K562 (cell line): ENCODE data around the gene SCARF1. TPM values are rescaled to one million over a fixed set of nuclear protein-coding genes. Genes with fewer than 3 reads are reported as not detected.

Experiments used
- CREB1 ChIP-seq, 2 experiments: sonication (generic) in 1 of 2; formaldehyde crosslinking in 1 of 2; IDR thresholded peaks; 2 replicates each; pipeline versions ENCODE4 v1.6.1 to v1.8.0; 2012 to 2022; ENCODE audit warnings: inconsistent platforms in 1 of 2, mild to moderate bottlenecking in 1 of 2, missing genetic modification reagents in 1 of 2, moderate library complexity in 1 of 2
- CTCFL ChIP-seq: IDR thresholded peaks from 2 replicates; pipeline ENCODE4 v1.6.1; 2011; ENCODE audit warnings: borderline replicate concordance, low read depth, mild to moderate bottlenecking, moderate library complexity, low read length; ENCODE audit not compliant: insufficient read depth, poor library complexity, severe bottlenecking
- GABPB1 ChIP-seq: sonication (generic); formaldehyde crosslinking; IDR thresholded peaks from 2 replicates; pipeline ENCODE4 v1.8.0; 2022; ENCODE audit warnings: mild to moderate bottlenecking, missing genetic modification reagents
- GABPB2 ChIP-seq: fragments of 250-450 bp; sonication (Bioruptor Pico); conservative IDR thresholded peaks from 2 replicates; pipeline ENCODE4 v1.5.1; 2021; ENCODE audit warnings: mild to moderate bottlenecking
- KDM1A ChIP-seq, 2 experiments: fragments of 450-650 bp; IDR thresholded peaks; 2 replicates each; pipeline ENCODE4 v1.6.1; 2016; ENCODE audit warnings: mild to moderate bottlenecking in 2 of 2
- KLF16 ChIP-seq: IDR thresholded peaks from 2 replicates; pipeline ENCODE4 v1.6.1; 2016; ENCODE audit warnings: antibody characterized with exemption
- NR2C1 ChIP-seq, 2 experiments: fragments of 450-650 bp; IDR thresholded peaks; 2 replicates each; pipeline ENCODE4 v1.6.1; 2017; ENCODE audit warnings: mild to moderate bottlenecking in 2 of 2, antibody characterized with exemption in 1 of 2, inconsistent platforms in 1 of 2, missing compliant biosample characterization in 1 of 2, missing genetic modification characterization in 1 of 2
- NR4A1 ChIP-seq, 2 experiments: fragments of 250-450 bp in 1 of 2; fragments of 450-650 bp in 1 of 2; sonication (Bioruptor Pico) in 1 of 2; IDR thresholded peaks; 2 replicates each; pipeline versions ENCODE4 v1.4.0 to v1.6.1; 2016 to 2020; ENCODE audit warnings: mild to moderate bottlenecking in 2 of 2, missing compliant biosample characterization in 1 of 2, missing genetic modification characterization in 1 of 2, moderate library complexity in 1 of 2
- RCOR1 ChIP-seq, 2 experiments: IDR thresholded peaks; 2 replicates each; pipeline ENCODE4 v1.6.1; 2012; ENCODE audit warnings: low read depth in 2 of 2, low read length in 2 of 2, borderline replicate concordance in 1 of 2, improper control_type of control experiment in 1 of 2
- TSC22D4 ChIP-seq: fragments of 450-650 bp; IDR thresholded peaks from 2 replicates; pipeline ENCODE4 v1.6.1; 2016; ENCODE audit warnings: missing genetic modification characterization, missing biosample characterization, control low read depth
- ZBTB17 ChIP-seq: fragments of 450-650 bp; formaldehyde crosslinking; IDR thresholded peaks from 2 replicates; pipeline ENCODE4 v1.4.0; 2020; ENCODE audit warnings: mild to moderate bottlenecking
- polyA plus RNA-seq, 8 experiments: library from polyadenylated mRNA; depleted of rRNA in 4 of 8; stranded (reverse) in 5 of 8; unstranded in 3 of 8; fragments of >200 nt; fragmentation: Nextera tagmentation in 2 of 8; fragmentation: Illumina TruSeq in 1 of 8; extraction: Ambion mirVana in 2 of 8; extraction: Trizol in 1 of 8; gene quantifications; 2 replicates each; pipeline versions ENCODE4 v1.2.1 to v1.2.3, GENCODE V29; 2011 to 2014; ENCODE audit warnings: inconsistent platforms in 1 of 8, missing spikeins in 1 of 8
- total RNA-seq, 7 experiments: library from RNA; depleted of rRNA in 6 of 7; stranded (reverse); fragments of >200 nt in 6 of 7; fragmentation: Illumina TruSeq in 2 of 7; extraction: Trizol in 2 of 7; gene quantifications; 2 replicates each; pipeline versions ENCODE4 v1.2.1 to v1.2.3, GENCODE V29; 2011 to 2021; ENCODE audit warnings: low replicate concordance in 1 of 7
- TF ChIP-seq, protein P1 (sequence below): conservative IDR thresholded peaks from 2 replicates; pipeline ENCODE4 v1.6.1; 2011; ENCODE audit warnings: low read depth, mild to moderate bottlenecking, low read length; ENCODE audit not compliant: control insufficient read depth
- TF ChIP-seq, protein P2 (sequence below): fragments of 450-650 bp; IDR thresholded peaks from 2 replicates; pipeline ENCODE4 v1.6.1; 2016
- TF ChIP-seq, protein P3 (sequence below): fragments of 450-650 bp; formaldehyde crosslinking; IDR thresholded peaks from 2 replicates; pipeline ENCODE4 v1.4.0; 2022; ENCODE audit warnings: mild to moderate bottlenecking, moderate library complexity
- TF ChIP-seq, protein P4 (sequence below), 2 experiments: fragments of 450-650 bp in 1 of 2; IDR thresholded peaks; 2 replicates each; pipeline ENCODE4 v1.6.1; 2011 to 2017; ENCODE audit warnings: low read depth in 2 of 2, antibody characterized with exemption in 1 of 2, borderline replicate concordance in 1 of 2, low read length in 1 of 2, mild to moderate bottlenecking in 1 of 2, mixed read lengths in 1 of 2; ENCODE audit not compliant: control insufficient read depth in 1 of 2

SCARF1 gene
- total and polyA plus RNA-seq, 9 of the 15 experiments (the other 6 are each of a cell fraction or from before 2014, with no cell fraction given): 0.04 to 2.1 (median 0.63) TPM

DNA sequence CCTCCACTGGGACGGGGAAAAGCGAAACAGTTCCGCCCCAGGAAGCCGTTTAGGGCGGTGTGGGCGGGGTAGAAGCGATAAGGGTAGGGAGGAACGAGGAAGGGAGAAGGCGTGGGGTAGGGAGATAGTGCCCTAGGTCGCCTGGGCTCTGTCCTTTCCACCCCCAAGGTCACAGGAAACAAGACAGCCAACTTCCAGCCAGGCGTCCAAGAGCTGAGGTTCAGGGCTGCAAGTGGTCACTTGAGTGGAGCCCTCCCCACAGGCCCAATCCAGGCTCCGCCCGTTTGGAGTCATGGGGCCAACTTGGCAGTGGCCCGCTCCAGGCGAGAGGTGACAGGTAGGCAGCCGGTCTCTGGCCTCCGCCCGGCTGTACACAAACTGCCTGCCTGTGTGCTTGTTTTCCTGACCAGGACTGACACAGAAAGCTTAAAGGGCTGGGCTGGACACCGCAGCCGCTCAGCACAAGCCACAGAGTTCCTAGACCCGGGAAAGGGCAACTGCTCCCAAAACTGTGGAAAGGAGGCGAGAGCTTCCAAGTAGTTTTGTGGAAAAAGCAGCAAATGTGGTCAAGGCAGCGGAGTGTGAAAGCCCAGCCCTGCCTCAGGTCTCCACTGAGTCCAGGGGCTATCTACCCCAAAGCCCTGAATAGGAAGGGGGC is 4.4 kb upstream of the SCARF1 start, which contains the start of gene RILP (continued):
- TF ChIP-seq TSC22D4 (tag): no peak
- peak; percentile 53; the same call in 1 of the 2 replicates for TF ChIP-seq GABPB1 (CRISPR knock-in tag)
- no peak for TF ChIP-seq NR4A1 (CRISPR knock-in tag; IDR thresholded peaks at IDR 0.05)
- TF ChIP-seq NR4A1 (tag; IDR thresholded peaks at IDR 0.05): no peak
- TF ChIP-seq, protein P1, sequence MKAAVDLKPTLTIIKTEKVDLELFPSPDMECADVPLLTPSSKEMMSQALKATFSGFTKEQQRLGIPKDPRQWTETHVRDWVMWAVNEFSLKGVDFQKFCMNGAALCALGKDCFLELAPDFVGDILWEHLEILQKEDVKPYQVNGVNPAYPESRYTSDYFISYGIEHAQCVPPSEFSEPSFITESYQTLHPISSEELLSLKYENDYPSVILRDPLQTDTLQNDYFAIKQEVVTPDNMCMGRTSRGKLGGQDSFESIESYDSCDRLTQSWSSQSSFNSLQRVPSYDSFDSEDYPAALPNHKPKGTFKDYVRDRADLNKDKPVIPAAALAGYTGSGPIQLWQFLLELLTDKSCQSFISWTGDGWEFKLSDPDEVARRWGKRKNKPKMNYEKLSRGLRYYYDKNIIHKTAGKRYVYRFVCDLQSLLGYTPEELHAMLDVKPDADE: no peak
- TF ChIP-seq, protein P2, sequence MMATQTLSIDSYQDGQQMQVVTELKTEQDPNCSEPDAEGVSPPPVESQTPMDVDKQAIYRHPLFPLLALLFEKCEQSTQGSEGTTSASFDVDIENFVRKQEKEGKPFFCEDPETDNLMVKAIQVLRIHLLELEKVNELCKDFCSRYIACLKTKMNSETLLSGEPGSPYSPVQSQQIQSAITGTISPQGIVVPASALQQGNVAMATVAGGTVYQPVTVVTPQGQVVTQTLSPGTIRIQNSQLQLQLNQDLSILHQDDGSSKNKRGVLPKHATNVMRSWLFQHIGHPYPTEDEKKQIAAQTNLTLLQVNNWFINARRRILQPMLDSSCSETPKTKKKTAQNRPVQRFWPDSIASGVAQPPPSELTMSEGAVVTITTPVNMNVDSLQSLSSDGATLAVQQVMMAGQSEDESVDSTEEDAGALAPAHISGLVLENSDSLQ: peak; percentile 35; the same call in 1 of the 2 replicates
- TF ChIP-seq, protein P3, sequence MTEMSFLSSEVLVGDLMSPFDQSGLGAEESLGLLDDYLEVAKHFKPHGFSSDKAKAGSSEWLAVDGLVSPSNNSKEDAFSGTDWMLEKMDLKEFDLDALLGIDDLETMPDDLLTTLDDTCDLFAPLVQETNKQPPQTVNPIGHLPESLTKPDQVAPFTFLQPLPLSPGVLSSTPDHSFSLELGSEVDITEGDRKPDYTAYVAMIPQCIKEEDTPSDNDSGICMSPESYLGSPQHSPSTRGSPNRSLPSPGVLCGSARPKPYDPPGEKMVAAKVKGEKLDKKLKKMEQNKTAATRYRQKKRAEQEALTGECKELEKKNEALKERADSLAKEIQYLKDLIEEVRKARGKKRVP (CRISPR knock-in tag): peak; percentile 6; the same call in 1 of the 2 replicates
- no peak for TF ChIP-seq CREB1 (IDR thresholded peaks at IDR 0.05)
- 0 out of 2 replicates have a peak, but pooled peaks have one; percentile 50 for TF ChIP-seq CREB1 (CRISPR knock-in tag; IDR thresholded peaks at IDR 0.05)
- TF ChIP-seq NR2C1 (IDR thresholded peaks at IDR 0.05): peak; percentile 69
- TF ChIP-seq NR2C1 (tag; IDR thresholded peaks at IDR 0.05): peak; percentile 71
- no peak for TF ChIP-seq CTCFL
- TF ChIP-seq KDM1A (IDR thresholded peaks at IDR 0.05): peak; percentile 27 to 31; a peak in 1 of 4 replicates
- TF ChIP-seq RCOR1 (IDR thresholded peaks at IDR 0.05; ENCODE audit: borderline replicate concordance in 1 of 2, low read depth in 2 of 2, low read length in 2 of 2): peak in 1 of 2 experiments; percentile 73; a peak in 2 of 4 replicates
- TF ChIP-seq KLF16: peak; percentile 47
- TF ChIP-seq GABPB2 (CRISPR knock-in tag): no peak
- peak; percentile 51; the same call in 1 of the 2 replicates for TF ChIP-seq ZBTB17 (CRISPR knock-in tag)
- TF ChIP-seq, protein P4, sequence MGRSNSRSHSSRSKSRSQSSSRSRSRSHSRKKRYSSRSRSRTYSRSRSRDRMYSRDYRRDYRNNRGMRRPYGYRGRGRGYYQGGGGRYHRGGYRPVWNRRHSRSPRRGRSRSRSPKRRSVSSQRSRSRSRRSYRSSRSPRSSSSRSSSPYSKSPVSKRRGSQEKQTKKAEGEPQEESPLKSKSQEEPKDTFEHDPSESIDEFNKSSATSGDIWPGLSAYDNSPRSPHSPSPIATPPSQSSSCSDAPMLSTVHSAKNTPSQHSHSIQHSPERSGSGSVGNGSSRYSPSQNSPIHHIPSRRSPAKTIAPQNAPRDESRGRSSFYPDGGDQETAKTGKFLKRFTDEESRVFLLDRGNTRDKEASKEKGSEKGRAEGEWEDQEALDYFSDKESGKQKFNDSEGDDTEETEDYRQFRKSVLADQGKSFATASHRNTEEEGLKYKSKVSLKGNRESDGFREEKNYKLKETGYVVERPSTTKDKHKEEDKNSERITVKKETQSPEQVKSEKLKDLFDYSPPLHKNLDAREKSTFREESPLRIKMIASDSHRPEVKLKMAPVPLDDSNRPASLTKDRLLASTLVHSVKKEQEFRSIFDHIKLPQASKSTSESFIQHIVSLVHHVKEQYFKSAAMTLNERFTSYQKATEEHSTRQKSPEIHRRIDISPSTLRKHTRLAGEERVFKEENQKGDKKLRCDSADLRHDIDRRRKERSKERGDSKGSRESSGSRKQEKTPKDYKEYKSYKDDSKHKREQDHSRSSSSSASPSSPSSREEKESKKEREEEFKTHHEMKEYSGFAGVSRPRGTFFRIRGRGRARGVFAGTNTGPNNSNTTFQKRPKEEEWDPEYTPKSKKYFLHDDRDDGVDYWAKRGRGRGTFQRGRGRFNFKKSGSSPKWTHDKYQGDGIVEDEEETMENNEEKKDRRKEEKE (IDR thresholded peaks at IDR 0.05; ENCODE audit: borderline replicate concordance in 1 of 2, control insufficient read depth in 1 of 2, low read depth in 2 of 2, low read length in 1 of 2): no peak
